HepG2 (cell line): ENCODE results near the gene GAL3ST1.

ENCODE experiments used
- ATF4 ChIP-seq, 2 experiments: fragments of 450-650 bp in 1 of 2; sonication (generic) in 1 of 2; formaldehyde crosslinking; IDR thresholded peaks; 2 replicates each; pipeline versions ENCODE4 v1.5.0 to v1.8.0; 2020 to 2022; ENCODE audit warnings: mild to moderate bottlenecking in 1 of 2, missing genetic modification reagents in 1 of 2
- CCAR2 ChIP-seq: fragments of 200-400 bp; formaldehyde crosslinking; optimal IDR thresholded peaks from 2 replicates; pipeline ENCODE3; 2018; ENCODE audit warnings: low read depth, mild to moderate bottlenecking, low read length, moderate library complexity
- CEBPB ChIP-seq: IDR thresholded peaks from 2 replicates; pipeline ENCODE4 v1.6.1; 2011; ENCODE audit warnings: low read depth, low read length, improper control_type of control experiment, borderline replicate concordance
- CTCF ChIP-seq: sonication (generic); formaldehyde crosslinking; IDR thresholded peaks from 2 replicates; pipeline ENCODE4 v1.5.0; 2020; ENCODE audit warnings: mild to moderate bottlenecking, missing genetic modification reagents, moderate library complexity
- DPF2 ChIP-seq: sonication (generic); formaldehyde crosslinking; IDR thresholded peaks from 2 replicates; pipeline ENCODE4 v1.4.0; 2020; ENCODE audit warnings: mild to moderate bottlenecking, low read depth, missing genetic modification reagents, borderline replicate concordance
- FOXK2 ChIP-seq: fragments of 450-650 bp; IDR thresholded peaks from 2 replicates; pipeline ENCODE4 v1.6.1; 2016
- JUND ChIP-seq: sonication (generic); formaldehyde crosslinking; IDR thresholded peaks from 2 replicates; pipeline ENCODE4 v1.8.0; 2022; ENCODE audit warnings: mild to moderate bottlenecking, missing genetic modification reagents
- MTF1 ChIP-seq: sonication (generic); formaldehyde crosslinking; IDR thresholded peaks from 2 replicates; pipeline ENCODE4 v1.5.0; 2020; ENCODE audit warnings: missing genetic modification reagents
- NCOA2 ChIP-seq: sonication (generic); formaldehyde crosslinking; IDR thresholded peaks from 2 replicates; pipeline ENCODE4 v1.8.0; 2022; ENCODE audit warnings: inconsistent platforms
- NR1H2 ChIP-seq: sonication (generic); formaldehyde crosslinking; IDR thresholded peaks from 2 replicates; pipeline ENCODE4 v1.8.1; 2022; ENCODE audit warnings: low read depth, missing genetic modification reagents, borderline replicate concordance
- NR2F1 ChIP-seq, 2 experiments: fragments of 450-650 bp in 1 of 2; formaldehyde crosslinking in 1 of 2; IDR thresholded peaks; 2 replicates each; pipeline versions ENCODE4 v1.5.0 to v1.6.1; 2016 to 2020; ENCODE audit warnings: mild to moderate bottlenecking in 1 of 2, missing compliant biosample characterization in 1 of 2, missing genetic modification reagents in 1 of 2, moderate library complexity in 1 of 2
- PBX3 ChIP-seq: sonication (generic); formaldehyde crosslinking; IDR thresholded peaks from 2 replicates; pipeline ENCODE4 v1.8.1; 2023; ENCODE audit warnings: missing genetic modification reagents, inconsistent platforms, borderline replicate concordance
- POLR2A ChIP-seq, 2 experiments: IDR thresholded peaks; 2 replicates each; pipeline ENCODE4 v1.6.1; 2011; ENCODE audit warnings: low read depth in 2 of 2, low read length in 2 of 2, mild to moderate bottlenecking in 1 of 2, moderate library complexity in 1 of 2; ENCODE audit not compliant: insufficient read depth in 1 of 2
- ZNF639 ChIP-seq: conservative IDR thresholded peaks from 2 replicates; pipeline ENCODE4 v1.6.1; 2018; ENCODE audit warnings: missing genetic modification reagents

GRCh38 chr22:30574095-30574981, at the start of gene GAL3ST1:
- TF ChIP-seq ZNF639 (no peak), FOXK2 (no peak), POLR2A (IDR thresholded peaks at IDR 0.05; ENCODE audit: insufficient read depth in 1 of 2, low read depth in 2 of 2, low read length in 2 of 2) (no peak; a peak in 1 of 4 replicates), CTCF (CRISPR knock-in tag) (0 out of 2 replicates have a peak, but pooled peaks have one; percentile 4), ATF4 (CRISPR knock-in tag; IDR thresholded peaks at IDR 0.05) (no peak), MTF1 (no peak), DPF2 (CRISPR knock-in tag) (no peak), NR1H2 (CRISPR knock-in tag) (no peak), PBX3 (CRISPR knock-in tag) (no peak), CEBPB (no peak), CCAR2 (no peak), JUND (CRISPR knock-in tag) (no peak), NR2F1 (CRISPR knock-in tag; IDR thresholded peaks at IDR 0.05) (no peak), NCOA2 (CRISPR knock-in tag) (no peak)
